Calu3 (cell line): ENCODE measurements around the gene SYNGR1. TPM values are rescaled to one million over a fixed set of nuclear protein-coding genes. Genes with fewer than 3 reads are reported as not detected.

Experiments
- BruUV-seq: library from RNA; stranded (reverse); fragments of 400-500 nt; replicated peaks from 2 replicates; lab custom pipeline; 2021; lab: Mats Ljungman, UMichigan
- CTCF ChIA-PET: fragments of 300-600 bp; sonication (Branson Sonifier 250); formaldehyde crosslinking; loops from one replicate; lab custom pipeline; 2022; ENCODE audit warnings: antibody characterized with exemption; lab: Charles Lee
- DNase-seq: peaks from one replicate; pipeline ENCODE4 v3.0.0; 2022
- H3K27ac Mint-ChIP-seq: one replicate; pipeline ENCODE4 v1.8.0; 2022; ENCODE audit warnings: mixed read lengths; ENCODE audit not compliant: unreplicated experiment
- H3K27me3 Mint-ChIP-seq: one replicate; pipeline ENCODE4 v1.8.0; 2022; ENCODE audit warnings: mixed read lengths; ENCODE audit not compliant: unreplicated experiment
- H3K36me3 Mint-ChIP-seq: one replicate; pipeline ENCODE4 v1.8.0; 2022; ENCODE audit warnings: mild to moderate bottlenecking, moderate library complexity, mixed read lengths; ENCODE audit not compliant: insufficient read depth, unreplicated experiment
- H3K4me1 Mint-ChIP-seq: one replicate; pipeline ENCODE4 v1.8.0; 2022; ENCODE audit warnings: mild to moderate bottlenecking, low read depth, mixed read lengths; ENCODE audit not compliant: unreplicated experiment
- H3K4me3 Mint-ChIP-seq: one replicate; pipeline ENCODE4 v1.8.0; 2022; ENCODE audit warnings: mild to moderate bottlenecking, low read depth, moderate library complexity, mixed read lengths; ENCODE audit not compliant: unreplicated experiment
- H3K9me3 Mint-ChIP-seq: one replicate; pipeline ENCODE4 v1.8.0; 2022; ENCODE audit warnings: low read depth, mixed read lengths; ENCODE audit not compliant: unreplicated experiment
- intact Hi-C: fragments of 100-400 bp; cut with micrococcal nuclease; formaldehyde crosslinking; loops from one replicate; pipeline ENCODE4 v1.10.0; 2022; ENCODE audit not compliant: unreplicated experiment
- total RNA-seq: library from RNA; stranded (reverse); gene quantifications from 2 replicates; pipeline ENCODE4 v1.2.3, GENCODE V29; 2022
- TF ChIP-seq, protein P1 (sequence below): fragments of 200-600 bp; IDR thresholded peaks from one replicate; pipeline ENCODE4 v1.8.0; 2022; ENCODE audit warnings: antibody characterized with exemption; ENCODE audit not compliant: unreplicated experiment

SYNGR1 gene
- total RNA-seq, 1 experiment from 2014 or later = 12.3 TPM

DNA sequence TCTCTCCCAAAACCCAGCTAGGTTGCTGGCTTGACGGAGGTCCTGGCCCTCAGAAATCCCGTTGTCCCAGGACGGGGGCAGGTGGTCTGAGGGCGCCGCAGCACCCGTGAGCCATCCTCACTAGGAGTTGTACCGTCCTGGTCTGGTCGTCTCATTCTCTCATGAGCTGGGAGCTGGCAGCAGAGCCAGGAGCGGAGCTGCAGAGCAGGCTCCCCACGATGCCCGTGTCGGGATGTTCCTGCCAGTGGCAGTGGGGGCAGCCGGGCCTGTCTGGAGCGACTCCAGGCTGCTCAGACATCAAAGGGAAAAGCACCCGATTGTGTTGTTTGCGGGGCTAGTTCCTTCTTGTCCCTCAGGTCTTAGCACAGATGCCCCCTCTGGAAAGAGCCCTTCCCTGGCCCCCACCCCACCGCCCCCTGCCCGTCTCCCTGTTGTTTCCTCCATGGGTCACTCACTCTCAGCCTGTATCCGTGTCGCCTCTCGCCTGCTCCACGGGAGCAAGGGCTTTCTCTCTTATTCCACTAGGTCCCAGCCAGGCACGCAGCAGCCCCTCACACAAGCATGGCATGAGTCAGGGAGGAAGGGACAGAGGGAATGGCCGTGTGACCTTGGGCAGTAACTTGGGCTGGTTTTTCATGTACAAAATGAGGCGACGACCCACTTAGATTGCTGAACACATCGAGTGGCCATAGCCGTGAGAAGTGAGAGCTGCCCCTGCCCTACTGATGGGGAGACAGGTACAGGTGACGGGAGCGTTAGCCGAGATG lies 83.9 kb downstream of the SYNGR1 start:
- no TSS peak for BruUV-seq
- CTCF ChIA-PET = interaction anchor here (1.0 kb wide), 1 partner anchor 9 kb away, joined by 3 read pairs; no protein-coding TSS in a partner anchor
- no peak for DNase-seq
- Mint-ChIP-seq H3K27me3 (no peaks in the 10 kb centered on the region), H3K4me3 (no peak overlapping the region), H3K27ac (no peak overlapping the region), H3K36me3 (peaks cover 11% of the 10 kb centered on the region), H3K9me3 (no peaks in the 10 kb centered on the region), H3K4me1 (peaks cover 13% of the 10 kb centered on the region)
- TF ChIP-seq, protein P1, sequence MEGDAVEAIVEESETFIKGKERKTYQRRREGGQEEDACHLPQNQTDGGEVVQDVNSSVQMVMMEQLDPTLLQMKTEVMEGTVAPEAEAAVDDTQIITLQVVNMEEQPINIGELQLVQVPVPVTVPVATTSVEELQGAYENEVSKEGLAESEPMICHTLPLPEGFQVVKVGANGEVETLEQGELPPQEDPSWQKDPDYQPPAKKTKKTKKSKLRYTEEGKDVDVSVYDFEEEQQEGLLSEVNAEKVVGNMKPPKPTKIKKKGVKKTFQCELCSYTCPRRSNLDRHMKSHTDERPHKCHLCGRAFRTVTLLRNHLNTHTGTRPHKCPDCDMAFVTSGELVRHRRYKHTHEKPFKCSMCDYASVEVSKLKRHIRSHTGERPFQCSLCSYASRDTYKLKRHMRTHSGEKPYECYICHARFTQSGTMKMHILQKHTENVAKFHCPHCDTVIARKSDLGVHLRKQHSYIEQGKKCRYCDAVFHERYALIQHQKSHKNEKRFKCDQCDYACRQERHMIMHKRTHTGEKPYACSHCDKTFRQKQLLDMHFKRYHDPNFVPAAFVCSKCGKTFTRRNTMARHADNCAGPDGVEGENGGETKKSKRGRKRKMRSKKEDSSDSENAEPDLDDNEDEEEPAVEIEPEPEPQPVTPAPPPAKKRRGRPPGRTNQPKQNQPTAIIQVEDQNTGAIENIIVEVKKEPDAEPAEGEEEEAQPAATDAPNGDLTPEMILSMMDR = no peak
- intact Hi-C loops = no loop called here

DNA sequence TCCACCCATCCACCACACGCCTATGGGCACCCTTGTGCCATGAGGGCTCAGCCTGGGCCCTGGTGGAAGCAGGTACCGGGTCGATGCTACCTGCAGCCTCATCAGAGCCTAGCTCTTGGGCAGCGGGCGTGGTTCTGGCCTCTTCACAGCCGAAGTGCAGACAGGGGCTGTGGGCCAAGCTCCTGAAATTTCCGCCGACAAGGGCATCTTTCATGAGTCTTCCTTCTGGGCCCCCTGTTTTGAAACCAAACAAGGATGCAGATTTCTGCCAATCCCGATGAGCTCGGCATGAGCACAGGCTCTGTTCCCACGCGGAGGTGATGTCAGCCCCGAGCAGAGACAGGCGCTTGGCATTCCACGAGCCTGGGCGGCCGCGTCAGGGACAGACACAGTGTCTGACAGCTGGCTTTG lies 84.5 kb downstream of the SYNGR1 start:
- no peaks in the 10 kb centered on the region for H3K9me3 Mint-ChIP-seq
- CTCF ChIA-PET = interaction anchor here (1.0 kb wide), 1 partner anchor 9 kb away, joined by 3 read pairs; no protein-coding TSS in a partner anchor
- no TSS peak for BruUV-seq

DNA sequence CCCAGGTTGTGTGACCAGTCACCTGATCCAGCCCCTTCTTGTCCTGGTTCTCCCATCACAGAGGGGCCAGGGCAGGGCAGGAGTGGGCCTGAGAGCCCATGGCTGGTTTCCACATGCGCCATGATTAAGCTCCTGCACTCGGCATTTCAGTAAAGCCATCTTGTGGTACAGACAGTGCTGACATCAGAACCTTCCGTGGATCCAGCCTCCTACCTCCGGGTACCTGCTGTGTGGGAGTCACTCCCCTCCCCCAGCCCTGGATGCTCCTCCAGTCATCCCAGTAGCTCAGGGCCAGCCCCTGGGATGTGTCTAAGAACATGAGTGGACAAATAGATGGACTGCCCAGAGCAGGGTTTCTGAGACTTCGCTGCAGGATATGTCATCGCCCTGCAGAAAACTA lies 84.9 kb downstream of the SYNGR1 start:
- TF ChIP-seq, protein P1 = no peak
- Mint-ChIP-seq H3K4me1 (peaks cover 23% of the 10 kb centered on the region), H3K36me3 (peaks cover 7% of the 10 kb centered on the region), H3K9me3 (no peaks in the 10 kb centered on the region), H3K4me3 (no peak overlapping the region), H3K27me3 (no peaks in the 10 kb centered on the region), H3K27ac (no peak overlapping the region)
- CTCF ChIA-PET = interaction anchor here (1.0 kb wide), 2 partner anchors 8 to 102 kb away, joined by 3 read pairs; no protein-coding TSS in a partner anchor
- no TSS peak for BruUV-seq
- intact Hi-C loops = no loop called here
- no peak for DNase-seq

More for the DNA sequence above, 84.5 kb downstream of the SYNGR1 start:
- Mint-ChIP-seq H3K4me1 (peaks cover 19% of the 10 kb centered on the region), H3K27me3 (no peaks in the 10 kb centered on the region), H3K36me3 (peaks cover 11% of the 10 kb centered on the region), H3K27ac (no peak overlapping the region), H3K4me3 (no peak overlapping the region)
- TF ChIP-seq, protein P1 = no peak
- intact Hi-C loops = no loop called here
- no peak for DNase-seq

Other genes with a start within 250 kb of the SYNGR1 start
- gene CBX7, start 197.3 kb upstream of the SYNGR1 start, total RNA-seq = 10.5 and 11.8 TPM in 2 replicates
- 12.1 and 25.9 TPM in 2 replicates for gene PDGFB, start 105.0 kb upstream of the SYNGR1 start, total RNA-seq
- gene RPL3, start 30.4 kb upstream of the SYNGR1 start, total RNA-seq = 977 and 1,058 TPM in 2 replicates
- 31.8 and 34.6 TPM in 2 replicates for gene TAB1, start 49.8 kb downstream of the SYNGR1 start, total RNA-seq
- gene MGAT3, start 107.0 kb downstream of the SYNGR1 start, total RNA-seq = 33.0 and 51.5 TPM in 2 replicates
- 39.2 and 44.3 TPM in 2 replicates for gene MIEF1, start 152.3 kb downstream of the SYNGR1 start, total RNA-seq
- gene ATF4, start 170.6 kb downstream of the SYNGR1 start, total RNA-seq = 294 and 372 TPM in 2 replicates
- 82.9 and 87.7 TPM in 2 replicates for gene RPS19BP1, start 182.8 kb downstream of the SYNGR1 start, total RNA-seq
- 0.05 and 0.07 TPM in 2 replicates for gene CACNA1I, start 220.8 kb downstream of the SYNGR1 start, total RNA-seq